Left lung (tissue), 10 donors: ENCODE data around the gene BAIAP2. TPM values are rescaled to one million over a fixed set of nuclear protein-coding genes. Genes with fewer than 3 reads are reported as not detected.

Experiments used
- ATAC-seq: fragments of 200-7000 bp; cut with Tn5 transposase; one replicate; pipeline ENCODE4 v1.9.1; 2020; ENCODE audit warnings: moderate library complexity
- DNase-seq, 4 donors: peaks; one replicate each; pipeline ENCODE4 v3.0.0-alpha.2; 2013 to 2020
- H3K27ac ChIP-seq, 2 donors: fragments of 200-600 bp; sonication (generic) in 1 of 2; one replicate each; pipeline versions ENCODE4 v1.5.0 to v1.8.0; 2020 to 2021
- H3K27me3 ChIP-seq, 2 donors: fragments of 200-600 bp; sonication (generic) in 1 of 2; one replicate each; pipeline versions ENCODE4 v1.5.0 to v1.8.0; 2020 to 2021
- H3K36me3 ChIP-seq, 2 donors: fragments of 200-600 bp; sonication (generic) in 1 of 2; one replicate each; pipeline versions ENCODE4 v1.5.0 to v1.8.0; 2020 to 2021
- H3K4me1 ChIP-seq, 2 donors: fragments of 200-600 bp; one replicate each; pipeline ENCODE4 v1.8.0; 2021
- H3K4me3 ChIP-seq, 2 donors: fragments of 200-600 bp; sonication (generic) in 1 of 2; one replicate each; pipeline versions ENCODE4 v1.5.0 to v1.8.0; 2020 to 2021; ENCODE audit warnings: mild to moderate bottlenecking in 1 of 2
- H3K9me3 ChIP-seq, 2 donors: fragments of 200-600 bp; sonication (generic) in 1 of 2; one replicate each; pipeline versions ENCODE4 v1.5.0 to v1.8.0; 2020 to 2021
- CTCF ChIP-seq, 2 donors: fragments of 200-600 bp; sonication (generic) in 1 of 2; IDR thresholded peaks; one replicate each; pipeline versions ENCODE4 v1.5.0 to v1.8.0; 2021; ENCODE audit warnings: antibody characterized with exemption in 2 of 2
- intact Hi-C, 2 donors: fragments of 100-400 bp; cut with DNase I; formaldehyde crosslinking; loops; one replicate each; pipeline versions ENCODE4 v1.11.2 to v1.14.2; 2022
- microRNA-seq, 2 donors: library from miRNA; unstranded; fragments of <30 nt; microRNA quantifications; one replicate each; pipeline ENCODE4, GENCODE V29; 2019
- polyA plus RNA-seq, 6 donors: library from polyadenylated mRNA; unstranded; fragments of 120-200 nt; gene quantifications; one replicate each; pipeline ENCODE4 v1.2.1, GENCODE V29; 2013; ENCODE audit not compliant: insufficient read length in 6 of 6
- total RNA-seq, 2 donors: library from RNA; stranded (reverse); fragmentation: NEBNext Ultra II Directional; extraction: Animal tissue kit (Norgen Biotek cat#: 25700); gene quantifications; one replicate each; pipeline ENCODE4 v1.2.1, GENCODE V29; 2021
- donor health status: DM: no; HTN: yes; CAD: no.
- donor health status: DM: no; HTN: no; CAD: no.

BAIAP2 gene
- total and polyA plus RNA-seq, 8 donors = 40.9 to 135 (median 52.6) TPM

- DNase-seq (peak in 3 of 4 donors; percentile 16 to 82 (median 40)), ATAC-seq (peak; percentile 14)
- H3K36me3 ChIP-seq = no peaks in the 10 kb centered on the region
- H3K4me1 ChIP-seq = peaks cover 0 to 15% of the 10 kb centered on the region in 2 donors
- H3K9me3 ChIP-seq = no peaks in the 10 kb centered on the region
- H3K4me3 ChIP-seq = peak within 1 kb of the TSS in 1 of 2 donors; percentile 9
- intact Hi-C loops = no loop called here
- TF ChIP-seq CTCF (IDR thresholded peaks at IDR 0.05) = no peak
- H3K27me3 ChIP-seq = peaks cover 18 to 53% of the 10 kb centered on the region in 2 donors
- H3K27ac ChIP-seq = no peak within 1 kb of the TSS
Observed at GRCh38 chr17:81165246-81166032, 130.5 kb downstream of the BAIAP2 start, which contains the start of gene PVALEF. Gene PVALEF, plus strand, starts transcription at chr17:81165507. Its CDS starts 15,720 bp downstream, at chr17:81181227.

DNA sequence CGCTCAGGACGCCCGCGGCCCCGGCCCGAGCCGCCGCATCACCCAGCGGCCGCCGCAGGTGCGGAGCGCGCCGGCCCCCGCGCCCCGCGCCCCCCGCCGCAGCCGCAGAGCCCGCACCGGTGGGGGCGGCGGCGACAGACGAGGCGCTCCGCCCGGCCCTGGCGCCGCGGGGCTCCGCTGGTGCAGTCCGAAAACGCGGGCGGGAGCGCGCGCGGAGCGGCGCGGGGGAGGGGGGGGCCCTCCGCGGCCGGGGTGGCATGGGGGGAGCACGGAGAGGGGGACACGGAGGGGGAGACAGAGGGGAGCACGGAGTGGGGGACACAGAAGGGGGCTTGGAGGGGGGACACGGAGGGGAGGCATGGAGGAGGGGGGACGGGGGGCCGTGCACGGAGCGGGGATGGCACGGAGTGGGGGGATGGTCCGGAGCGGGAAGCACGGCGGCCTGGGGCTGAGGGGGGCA lies 131.1 kb downstream of the BAIAP2 start, which contains the start of gene AATK:
Gene AATK, minus strand, starts transcription at position 189 of the 460 bp plus-strand sequence. CDS start 229 bp downstream, outside the sequence.
- ATAC-seq = no peak

More for the DNA sequence above, 131.1 kb downstream of the BAIAP2 start, which contains the start of gene AATK:
- intact Hi-C loops = no loop called here
- H3K27me3 ChIP-seq = peaks cover 18 to 53% of the 10 kb centered on the region in 2 donors
- no peak within 1 kb of the TSS for H3K27ac ChIP-seq
- H3K4me1 ChIP-seq = peaks cover 0 to 9% of the 10 kb centered on the region in 2 donors
- H3K9me3 ChIP-seq = no peaks in the 10 kb centered on the region
- H3K4me3 ChIP-seq = peak within 1 kb of the TSS in 1 of 2 donors; percentile 9
- no peaks in the 10 kb centered on the region for H3K36me3 ChIP-seq
- no peak for DNase-seq
- no peak for TF ChIP-seq CTCF (IDR thresholded peaks at IDR 0.05)

Small RNAs within 50 kb of the gene (microRNA-seq; reads per million reads assigned to microRNA genes)
- gene MIR1250 (0.41 to 1.2 reads per million in 2 donors), gene MIR3065 (0 reads per million in 2 donors), gene MIR338 (0 reads per million in 2 donors), gene MIR657 (0 reads per million in 2 donors)

Other genes with a start within 250 kb of the BAIAP2 start
- 10 to 100 TPM; 28.2 to 32.7 TPM for gene CHMP6, start 43.3 kb upstream of the BAIAP2 start, total RNA-seq
- gene CHMP6, start 43.3 kb upstream of the BAIAP2 start, polyA plus RNA-seq = 10 to 100 TPM; 24.1 to 29.9 (median 28.3) TPM
- not detected for gene PVALEF, start 130.4 kb downstream of the BAIAP2 start, total RNA-seq
- gene PVALEF, start 130.4 kb downstream of the BAIAP2 start, polyA plus RNA-seq = under 1 TPM; 0.11 to 0.74 (median 0.25) TPM
- gene AATK, start 131.1 kb downstream of the BAIAP2 start, total RNA-seq = 10 to 100 TPM; 26.7 to 48.5 TPM
- gene AATK, start 131.1 kb downstream of the BAIAP2 start, polyA plus RNA-seq = 10 to 100 TPM; 13.3 to 26.7 (median 16.7) TPM
- gene CEP131, start 187.8 kb downstream of the BAIAP2 start, total RNA-seq = 1 to 10 TPM; 7.7 to 9.0 TPM
- gene CEP131, start 187.8 kb downstream of the BAIAP2 start, polyA plus RNA-seq = 10 to 100 TPM; 15.7 to 21.0 (median 17.5) TPM
- gene TEPSIN, start 203.9 kb downstream of the BAIAP2 start, total RNA-seq = 10 to 100 TPM; 32.3 to 41.2 TPM
- 10 to 100 TPM; 15.9 to 25.2 (median 18.5) TPM for gene TEPSIN, start 203.9 kb downstream of the BAIAP2 start, polyA plus RNA-seq
- gene NDUFAF8, start 204.2 kb downstream of the BAIAP2 start, total RNA-seq = 10 to 100 TPM; 38.3 to 42.2 TPM
- 10 to 100 TPM; 27.5 to 48.0 (median 39.1) TPM for gene NDUFAF8, start 204.2 kb downstream of the BAIAP2 start, polyA plus RNA-seq